Trophoblast cell (in vitro differentiated cells and primary cell): ENCODE results near the gene MKNK1.

Experiments
- DNase-seq, 2 donors: peaks; one replicate each; pipeline ENCODE4 v3.0.0-alpha.2; 2016
- H2AFZ ChIP-seq: 2 replicates; pipeline ENCODE4 v1.6.1; 2013; ENCODE audit warnings: low read length, moderate library complexity, mild to moderate bottlenecking; ENCODE audit not compliant: insufficient read depth, poor library complexity
- H2AK5ac ChIP-seq: 2 replicates; pipeline ENCODE4 v1.6.1; 2013; ENCODE audit warnings: mild to moderate bottlenecking, low read length
- H2BK120ac ChIP-seq: 2 replicates; pipeline ENCODE4 v1.6.1; 2013; ENCODE audit warnings: low read length, mild to moderate bottlenecking, moderate library complexity; ENCODE audit not compliant: insufficient read depth, poor library complexity
- H2BK12ac ChIP-seq: 2 replicates; pipeline ENCODE4 v1.6.1; 2013; ENCODE audit warnings: mild to moderate bottlenecking, low read length, moderate library complexity
- H2BK5ac ChIP-seq: 2 replicates; pipeline ENCODE4 v1.6.1; 2013; ENCODE audit warnings: low read length, low read depth, moderate library complexity, mild to moderate bottlenecking; ENCODE audit not compliant: poor library complexity
- H3K14ac ChIP-seq: 2 replicates; pipeline ENCODE4 v1.6.1; 2013; ENCODE audit warnings: mild to moderate bottlenecking, low read length
- H3K18ac ChIP-seq: 2 replicates; pipeline ENCODE4 v1.6.1; 2013; ENCODE audit warnings: mild to moderate bottlenecking, low read length
- H3K23ac ChIP-seq: 2 replicates; pipeline ENCODE4 v1.6.1; 2013; ENCODE audit warnings: low read length
- H3K27ac ChIP-seq: 2 replicates; pipeline ENCODE4 v1.5.1; 2013; ENCODE audit warnings: low read depth, mild to moderate bottlenecking, inconsistent platforms, low read length, moderate library complexity
- H3K27me3 ChIP-seq: 2 replicates; pipeline ENCODE4 v1.6.1; 2013; ENCODE audit warnings: inconsistent platforms, mild to moderate bottlenecking, low read length, moderate library complexity; ENCODE audit not compliant: insufficient read depth
- H3K36me3 ChIP-seq, 2 experiments: 1 replicate in 1 of 2; 2 replicates in 1 of 2; pipeline ENCODE4 v1.6.1; 2013; ENCODE audit warnings: low read length in 2 of 2, mild to moderate bottlenecking in 2 of 2, moderate library complexity in 1 of 2; ENCODE audit not compliant: insufficient read depth in 2 of 2, control insufficient read depth in 1 of 2
- H3K4ac ChIP-seq: 2 replicates; pipeline ENCODE4 v1.6.1; 2013; ENCODE audit warnings: low read depth, mild to moderate bottlenecking, low read length, moderate library complexity
- H3K4me1 ChIP-seq, 2 experiments: 1 replicate in 1 of 2; 2 replicates in 1 of 2; pipeline ENCODE4 v1.6.1; 2013; ENCODE audit warnings: low read length in 2 of 2, mild to moderate bottlenecking in 2 of 2, moderate library complexity in 1 of 2; ENCODE audit not compliant: insufficient read depth in 2 of 2, control insufficient read depth in 1 of 2
- H3K4me2 ChIP-seq: 2 replicates; pipeline ENCODE4 v1.6.1; 2013; ENCODE audit warnings: inconsistent platforms, mild to moderate bottlenecking, low read length, moderate library complexity
- H3K4me3 ChIP-seq: 2 replicates; pipeline ENCODE4 v1.5.1; 2013; ENCODE audit warnings: mild to moderate bottlenecking, low read depth, low read length, inconsistent platforms
- H3K79me1 ChIP-seq: one replicate; pipeline ENCODE4 v1.6.1; 2013; ENCODE audit warnings: low read length
- H3K79me2 ChIP-seq: 2 replicates; pipeline ENCODE4 v1.6.1; 2013; ENCODE audit warnings: low read length, mild to moderate bottlenecking; ENCODE audit not compliant: control insufficient read depth, insufficient read depth, poor library complexity
- H3K9ac ChIP-seq: 2 replicates; pipeline ENCODE4 v1.6.1; 2013; ENCODE audit warnings: mild to moderate bottlenecking, low read length
- H3K9me3 ChIP-seq: 2 replicates; pipeline ENCODE4 v1.6.1; 2013; ENCODE audit warnings: low read depth, mild to moderate bottlenecking, control low read depth, inconsistent platforms, low read length; ENCODE audit not compliant: insufficient read depth
- H4K12ac ChIP-seq: 2 replicates; pipeline ENCODE4 v1.6.1; 2013; ENCODE audit warnings: low read depth, mild to moderate bottlenecking, low read length, moderate library complexity
- H4K8ac ChIP-seq: 2 replicates; pipeline ENCODE4 v1.6.1; 2013; ENCODE audit warnings: low read depth, mild to moderate bottlenecking, low read length, moderate library complexity
- H4K91ac ChIP-seq: one replicate; pipeline ENCODE4 v1.6.1; 2013; ENCODE audit warnings: low read depth, mild to moderate bottlenecking, low read length, moderate library complexity
- WGBS: extraction: QIAGEN DNeasy Blood & Tissue Kit; methylation state at CpG from one replicate; pipeline ENCODE4 v1.1.7; 2013; ENCODE audit warnings: missing lambda C conversion rate; ENCODE audit not compliant: insufficient read length, insufficient coverage; ENCODE audit errors: extremely low coverage; 5-methylcytosine and 5-hydroxymethylcytosine counted together

The MKNK1 gene

GRCh38 chr1:46554597-46555381 lies 49.3 kb downstream of the MKNK1 start:
- Histone ChIP-seq H3K79me2 (no peaks in the 10 kb centered on the region), H2BK12ac (no peak overlapping the region), H3K4me1 (no peaks in the 10 kb centered on the region), H3K14ac (no peak overlapping the region), H3K79me1 (no peaks in the 10 kb centered on the region), H2BK120ac (no peak overlapping the region), H4K8ac (no peak overlapping the region), H3K9me3 (peaks cover 2% of the 10 kb centered on the region), H3K4me3 (no peak overlapping the region), H3K23ac (no peak overlapping the region), H3K9ac (no peak overlapping the region), H3K4me2 (no peak overlapping the region), H3K36me3 (peaks cover 4 to 13% of the 10 kb centered on the region in 2 experiments), H2AK5ac (no peak overlapping the region), H3K4ac (no peak overlapping the region), H2AFZ (no peak overlapping the region), H3K27me3 (no peaks in the 10 kb centered on the region), H2BK5ac (no peak overlapping the region), H4K12ac (no peak overlapping the region), H3K27ac (no peak overlapping the region), H3K18ac (no peak overlapping the region), H4K91ac (no peak overlapping the region)
- WGBS = no CpG with 5 or more reads among the region's 12 CpGs
- no peak for DNase-seq

- H3K4me3 ChIP-seq = no peak overlapping the region
- H2BK12ac ChIP-seq = no peak overlapping the region
- no peak overlapping the region for H4K91ac ChIP-seq
- peaks cover 4 to 13% of the 10 kb centered on the region in 2 experiments for H3K36me3 ChIP-seq
- H4K8ac ChIP-seq = no peak overlapping the region
- H4K12ac ChIP-seq = no peak overlapping the region
- no peak overlapping the region for H2BK120ac ChIP-seq
- H2AK5ac ChIP-seq = no peak overlapping the region
- H3K27me3 ChIP-seq = no peaks in the 10 kb centered on the region
- H2AFZ ChIP-seq = no peak overlapping the region
- H3K4me1 ChIP-seq = no peaks in the 10 kb centered on the region
- H3K18ac ChIP-seq = no peak overlapping the region
- no peak overlapping the region for H3K23ac ChIP-seq
- no peak overlapping the region for H3K4ac ChIP-seq
- no peak overlapping the region for H3K4me2 ChIP-seq
- no peak overlapping the region for H3K9ac ChIP-seq
- H3K14ac ChIP-seq = no peak overlapping the region
- H3K79me2 ChIP-seq = no peaks in the 10 kb centered on the region
- H3K9me3 ChIP-seq = peaks cover 2% of the 10 kb centered on the region
- H3K27ac ChIP-seq = no peak overlapping the region
- no CpG with 5 or more reads among the region's 6 CpGs for WGBS
- H2BK5ac ChIP-seq = no peak overlapping the region
- no peak for DNase-seq
- H3K79me1 ChIP-seq = no peaks in the 10 kb centered on the region
Observed at GRCh38 chr1:46554236-46554596, 49.9 kb downstream of the MKNK1 start.

GRCh38 chr1:46553506-46553905 lies 50.6 kb downstream of the MKNK1 start:
- Histone ChIP-seq H3K14ac (no peak overlapping the region), H3K9ac (no peak overlapping the region), H2AFZ (no peak overlapping the region), H4K12ac (no peak overlapping the region), H2BK5ac (no peak overlapping the region), H4K91ac (no peak overlapping the region), H3K4ac (no peak overlapping the region), H2AK5ac (no peak overlapping the region), H3K27me3 (no peaks in the 10 kb centered on the region), H3K18ac (no peak overlapping the region), H4K8ac (no peak overlapping the region), H2BK120ac (no peak overlapping the region), H3K27ac (no peak overlapping the region), H3K4me2 (no peak overlapping the region), H3K79me2 (no peaks in the 10 kb centered on the region), H3K4me1 (no peaks in the 10 kb centered on the region), H3K79me1 (no peaks in the 10 kb centered on the region), H3K9me3 (peaks cover 2% of the 10 kb centered on the region), H3K36me3 (peaks cover 3 to 7% of the 10 kb centered on the region in 2 experiments), H3K4me3 (no peak overlapping the region), H3K23ac (no peak overlapping the region), H2BK12ac (no peak overlapping the region)
- WGBS = no CpG with 5 or more reads among the region's 3 CpGs
- DNase-seq = no peak

- H3K9me3 ChIP-seq = peaks cover 2% of the 10 kb centered on the region
- no peak overlapping the region for H2BK120ac ChIP-seq
- H3K4me2 ChIP-seq = no peak overlapping the region
- no peak overlapping the region for H2AFZ ChIP-seq
- H2AK5ac ChIP-seq = no peak overlapping the region
- H4K12ac ChIP-seq = no peak overlapping the region
- H3K4me3 ChIP-seq = no peak overlapping the region
- no CpG with 5 or more reads among the region's 10 CpGs for WGBS
- peaks cover 0 to 3% of the 10 kb centered on the region in 2 experiments for H3K36me3 ChIP-seq
- no peaks in the 10 kb centered on the region for H3K27me3 ChIP-seq
- no peaks in the 10 kb centered on the region for H3K4me1 ChIP-seq
- no peak overlapping the region for H2BK12ac ChIP-seq
- no peak overlapping the region for H4K8ac ChIP-seq
- no peak overlapping the region for H3K27ac ChIP-seq
- H2BK5ac ChIP-seq = no peak overlapping the region
- H3K14ac ChIP-seq = no peak overlapping the region
- DNase-seq = no peak
- no peak overlapping the region for H3K23ac ChIP-seq
- H3K79me1 ChIP-seq = no peaks in the 10 kb centered on the region
- no peak overlapping the region for H3K18ac ChIP-seq
- H3K4ac ChIP-seq = no peak overlapping the region
- no peak overlapping the region for H3K9ac ChIP-seq
- no peak overlapping the region for H4K91ac ChIP-seq
- no peaks in the 10 kb centered on the region for H3K79me2 ChIP-seq
Observed at GRCh38 chr1:46552357-46553237, 51.5 kb downstream of the MKNK1 start.
